CD14-positive monocyte (primary cell): ENCODE data around the gene SSBP4. TPM values are rescaled to one million over a fixed set of nuclear protein-coding genes. Genes with fewer than 3 reads are reported as not detected.
A peak's percentile ranks its signal among the peaks of the same experiment; 100 is the strongest.

Source experiments
- DNase-seq, 3 donors: peaks; one replicate each; pipeline ENCODE4 v3.0.0-alpha.2; 2011 to 2022
- H2AFZ ChIP-seq: 2 replicates; pipeline ENCODE4 v1.6.0; 2012; ENCODE audit warnings: mild to moderate bottlenecking, low read depth, low read length, inconsistent platforms; ENCODE audit not compliant: insufficient read depth, poor library complexity, severe bottlenecking
- H3K27ac ChIP-seq, 2 donors: 1 replicate in 1 of 2; 2 replicates in 1 of 2; pipeline ENCODE4 v1.5.1; 2012 to 2013; ENCODE audit warnings: low read length in 2 of 2, control low read depth in 1 of 2, inconsistent platforms in 1 of 2, low read depth in 1 of 2, mild to moderate bottlenecking in 1 of 2
- H3K27me3 ChIP-seq, 2 donors: one replicate each; pipeline versions ENCODE4 v1.6.0 to v1.6.1; 2011 to 2013; ENCODE audit warnings: low read length in 2 of 2; ENCODE audit not compliant: control insufficient read depth in 2 of 2, insufficient read depth in 2 of 2
- H3K36me3 ChIP-seq, 2 donors: replicated peaks in 1 of 2; 1 replicate in 1 of 2; 2 replicates in 1 of 2; pipeline versions ENCODE4 v1.5.1 to v1.6.1; 2012 to 2013; ENCODE audit warnings: low read length in 2 of 2, control low read depth in 1 of 2, inconsistent platforms in 1 of 2, mild to moderate bottlenecking in 1 of 2; ENCODE audit not compliant: insufficient read depth in 2 of 2, control insufficient read depth in 1 of 2
- H3K4me1 ChIP-seq, 2 donors: 1 replicate in 1 of 2; 2 replicates in 1 of 2; pipeline versions ENCODE4 v1.5.1 to v1.6.1; 2012 to 2013; ENCODE audit warnings: low read length in 2 of 2, control low read depth in 1 of 2, inconsistent platforms in 1 of 2, mild to moderate bottlenecking in 1 of 2, moderate library complexity in 1 of 2; ENCODE audit not compliant: insufficient read depth in 2 of 2, control insufficient read depth in 1 of 2
- H3K4me2 ChIP-seq: replicated peaks from 2 replicates; pipeline ENCODE3; 2012; ENCODE audit warnings: low read length, moderate library complexity, mild to moderate bottlenecking; ENCODE audit not compliant: poor library complexity, severe bottlenecking; ENCODE audit errors: extremely low read depth
- H3K4me3 ChIP-seq, 3 experiments: fragments of 200-600 bp in 1 of 3; sonication (generic) in 1 of 3; replicated peaks in 1 of 3; 1 replicate in 2 of 3; 2 replicates in 1 of 3; pipeline ENCODE4 v1.5.1; 2011 to 2013; ENCODE audit warnings: low read length in 3 of 3, mild to moderate bottlenecking in 3 of 3, control low read depth in 2 of 3, low read depth in 2 of 3, inconsistent platforms in 1 of 3, moderate library complexity in 1 of 3
- H3K79me2 ChIP-seq: 2 replicates; pipeline ENCODE4 v1.6.0; 2012; ENCODE audit warnings: mild to moderate bottlenecking, control low read depth, inconsistent platforms, low read length, moderate library complexity; ENCODE audit not compliant: insufficient read depth
- H3K9ac ChIP-seq: 2 replicates; pipeline ENCODE4 v1.6.0; 2017; ENCODE audit warnings: low read length, mild to moderate bottlenecking; ENCODE audit not compliant: insufficient read depth, poor library complexity, severe bottlenecking
- H3K9me3 ChIP-seq, 2 donors: replicated peaks in 1 of 2; 1 replicate in 1 of 2; 2 replicates in 1 of 2; pipeline versions ENCODE4 v1.5.1 to v1.6.1; 2012 to 2013; ENCODE audit warnings: low read length in 2 of 2, control low read depth in 1 of 2; ENCODE audit not compliant: control insufficient read depth in 1 of 2, insufficient read depth in 1 of 2
- H4K20me1 ChIP-seq: 2 replicates; pipeline ENCODE4 v1.6.0; 2012; ENCODE audit warnings: mild to moderate bottlenecking, low read length, control low read depth, moderate library complexity; ENCODE audit not compliant: insufficient read depth
- H3K27ac Mint-ChIP-seq, 7 donors: one replicate each; pipeline ENCODE4 v1.8.0; 2020; ENCODE audit warnings: mild to moderate bottlenecking in 7 of 7, mixed read lengths in 7 of 7, moderate library complexity in 6 of 7, inconsistent platforms in 2 of 7
- H3K27me3 Mint-ChIP-seq, 3 donors: one replicate each; pipeline ENCODE4 v1.8.0; 2021 to 2022; ENCODE audit warnings: low read depth in 3 of 3, mild to moderate bottlenecking in 3 of 3, mixed read lengths in 3 of 3, moderate library complexity in 3 of 3, inconsistent platforms in 1 of 3
- H3K36me3 Mint-ChIP-seq, 2 donors: one replicate each; pipeline ENCODE4 v1.8.0; 2020; ENCODE audit warnings: mixed read lengths in 2 of 2, inconsistent platforms in 1 of 2, mild to moderate bottlenecking in 1 of 2
- H3K4me1 Mint-ChIP-seq: one replicate; pipeline ENCODE4 v1.8.0; 2020; ENCODE audit warnings: mild to moderate bottlenecking, mixed read lengths
- H3K4me3 Mint-ChIP-seq, 2 donors: one replicate each; pipeline ENCODE4 v1.8.0; 2020; ENCODE audit warnings: mild to moderate bottlenecking in 2 of 2, mixed read lengths in 2 of 2, moderate library complexity in 1 of 2
- H3K9me3 Mint-ChIP-seq, 7 donors: one replicate each; pipeline ENCODE4 v1.8.0; 2020 to 2022; ENCODE audit warnings: mixed read lengths in 7 of 7, mild to moderate bottlenecking in 6 of 7, moderate library complexity in 6 of 7, inconsistent platforms in 2 of 7
- WGBS: methylation state at CpG from one replicate; pipeline ENCODE4 v1.1.5; 2013; ENCODE audit warnings: missing lambda C conversion rate; ENCODE audit not compliant: insufficient coverage; 5-methylcytosine and 5-hydroxymethylcytosine counted together
- intact Hi-C, 2 donors: fragments of 100-400 bp; cut with micrococcal nuclease; formaldehyde crosslinking; loops; one replicate each; pipeline versions ENCODE4 v1.15.0 to v1.15.1; 2023
- polyA plus RNA-seq, 3 donors: library from polyadenylated mRNA; depleted of rRNA in 1 of 3; unstranded in 2 of 3; stranded (reverse) in 1 of 3; fragments of 300-500 nt in 2 of 3; fragments of >200 nt in 1 of 3; fragmentation: Illumina TruSeq in 2 of 3; gene quantifications; 1 replicate in 2 of 3; 2 replicates in 1 of 3; pipeline ENCODE4 v1.2.3, GENCODE V29; 2012 to 2021
- TF ChIP-seq, protein P1 (sequence below): fragments of 200-600 bp; IDR thresholded peaks from one replicate; pipeline ENCODE4 v1.8.0; 2022; ENCODE audit warnings: antibody characterized with exemption, mild to moderate bottlenecking

Gene SSBP4
- polyA plus RNA-seq, 3 donors, result 38.5 to 74.5 (median 48.3) TPM

DNA sequence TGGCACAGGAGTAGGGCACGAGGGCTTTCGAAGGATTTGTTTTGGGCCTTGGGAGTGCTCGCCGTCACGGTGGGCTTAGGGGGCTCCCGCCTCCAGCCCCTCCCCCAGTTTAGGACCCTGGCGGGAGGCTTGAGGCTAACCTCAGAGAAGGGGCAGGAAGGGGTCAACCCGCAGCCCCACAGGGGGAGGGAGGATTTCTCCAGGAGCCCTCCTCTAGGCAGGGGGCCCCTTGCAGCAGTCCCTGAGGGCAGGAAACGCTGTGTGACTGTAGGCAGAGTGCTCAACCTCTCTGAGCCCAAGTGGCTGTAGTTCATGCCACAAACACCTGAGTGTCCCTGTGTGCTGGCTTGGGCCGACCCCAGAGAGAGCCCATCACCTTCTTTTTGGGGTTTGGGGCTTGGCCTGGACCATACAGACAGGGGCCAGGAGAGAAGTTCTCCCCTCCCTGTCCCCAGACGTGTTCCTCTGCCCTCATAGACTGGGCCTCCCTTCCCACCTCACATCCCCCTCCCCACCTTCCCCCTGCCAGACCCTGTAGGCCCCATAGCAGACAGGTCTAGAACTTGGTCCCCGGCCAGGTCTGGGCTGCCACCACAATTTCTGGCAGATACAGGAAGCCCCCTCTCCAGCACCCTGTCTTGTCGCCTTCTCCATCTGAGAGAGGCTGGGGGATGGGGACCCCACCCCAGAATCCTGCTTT lies 10.7 kb downstream of the SSBP4 start:
- Histone ChIP-seq H2AFZ (no peak overlapping the region), H3K9ac (peak overlapping the region; percentile 49), H3K36me3 (peaks cover 0 to 3% of the 10 kb centered on the region in 2 donors), H3K4me1 (peaks cover 23 to 40% of the 10 kb centered on the region in 2 donors), H3K4me3 (peak overlapping the region in 1 of 3 experiments; percentile 69), H3K27ac (no peak overlapping the region), H3K9me3 (no peaks in the 10 kb centered on the region), H3K4me2 (peak overlapping the region; percentile 79), H3K27me3 (peaks cover 0 to 19% of the 10 kb centered on the region in 2 donors), H4K20me1 (peaks cover 76% of the 10 kb centered on the region), H3K79me2 (peaks cover 12% of the 10 kb centered on the region)
- H3K9me3 Mint-ChIP-seq, result no peaks in the 10 kb centered on the region
- peaks cover 1 to 24% of the 10 kb centered on the region in 2 donors for H3K36me3 Mint-ChIP-seq
- TF ChIP-seq, protein P1, sequence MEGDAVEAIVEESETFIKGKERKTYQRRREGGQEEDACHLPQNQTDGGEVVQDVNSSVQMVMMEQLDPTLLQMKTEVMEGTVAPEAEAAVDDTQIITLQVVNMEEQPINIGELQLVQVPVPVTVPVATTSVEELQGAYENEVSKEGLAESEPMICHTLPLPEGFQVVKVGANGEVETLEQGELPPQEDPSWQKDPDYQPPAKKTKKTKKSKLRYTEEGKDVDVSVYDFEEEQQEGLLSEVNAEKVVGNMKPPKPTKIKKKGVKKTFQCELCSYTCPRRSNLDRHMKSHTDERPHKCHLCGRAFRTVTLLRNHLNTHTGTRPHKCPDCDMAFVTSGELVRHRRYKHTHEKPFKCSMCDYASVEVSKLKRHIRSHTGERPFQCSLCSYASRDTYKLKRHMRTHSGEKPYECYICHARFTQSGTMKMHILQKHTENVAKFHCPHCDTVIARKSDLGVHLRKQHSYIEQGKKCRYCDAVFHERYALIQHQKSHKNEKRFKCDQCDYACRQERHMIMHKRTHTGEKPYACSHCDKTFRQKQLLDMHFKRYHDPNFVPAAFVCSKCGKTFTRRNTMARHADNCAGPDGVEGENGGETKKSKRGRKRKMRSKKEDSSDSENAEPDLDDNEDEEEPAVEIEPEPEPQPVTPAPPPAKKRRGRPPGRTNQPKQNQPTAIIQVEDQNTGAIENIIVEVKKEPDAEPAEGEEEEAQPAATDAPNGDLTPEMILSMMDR, result no peak
- peak overlapping the region; percentile 35 to 57 for H3K4me3 Mint-ChIP-seq
- intact Hi-C loops, result no loop called here
- no peak for DNase-seq
- peaks cover 21% of the 10 kb centered on the region for H3K4me1 Mint-ChIP-seq
- peaks cover 12 to 28% (median 14%) of the 10 kb centered on the region in 3 donors for H3K27me3 Mint-ChIP-seq
- 50% methylated on average over 3 of the region's 13 CpGs for whole genome bisulfite sequencing
- H3K27ac Mint-ChIP-seq, result peak overlapping the region in 4 of 7 donors; percentile 56 to 85 (median 73)

GRCh38 chr19:18430417-18431144 lies 11.4 kb downstream of the SSBP4 start:
- peaks cover 0 to 3% of the 10 kb centered on the region in 2 donors for H3K36me3 ChIP-seq
- Mint-ChIP-seq H3K4me3 (no peak overlapping the region), H3K36me3 (peaks cover 1 to 24% of the 10 kb centered on the region in 2 donors), H3K9me3 (no peaks in the 10 kb centered on the region), H3K27me3 (peaks cover 12 to 33% (median 14%) of the 10 kb centered on the region in 3 donors), H3K27ac (peak overlapping the region in 4 of 7 donors; percentile 56 to 76 (median 74)), H3K4me1 (peaks cover 17% of the 10 kb centered on the region)
- H3K27me3 ChIP-seq, result peaks cover 0 to 19% of the 10 kb centered on the region in 2 donors
- no peaks in the 10 kb centered on the region for H3K9me3 ChIP-seq
- H3K79me2 ChIP-seq, result peaks cover 12% of the 10 kb centered on the region
- no peak overlapping the region for H3K9ac ChIP-seq
- H3K27ac ChIP-seq, result no peak overlapping the region
- no peak overlapping the region for H3K4me3 ChIP-seq
- peaks cover 23 to 40% of the 10 kb centered on the region in 2 donors for H3K4me1 ChIP-seq
- intact Hi-C loops, result no loop called here
- peaks cover 76% of the 10 kb centered on the region for H4K20me1 ChIP-seq
- no peak overlapping the region for H2AFZ ChIP-seq
- DNase-seq, result no peak
- 97% methylated on average over 15 of the region's 21 CpGs for WGBS
- H3K4me2 ChIP-seq, result no peak overlapping the region
- TF ChIP-seq, protein P1, result no peak
